IPS-20b (cell line): Measurements from ENCODE around the gene KLK6.

ENCODE experiments used
- H3K27ac ChIP-seq: one replicate; pipeline ENCODE4 v1.5.1; 2013; ENCODE audit warnings: low read length
- H3K27me3 ChIP-seq: 2 replicates; pipeline ENCODE4 v1.6.1; 2013; ENCODE audit warnings: mild to moderate bottlenecking, low read length, inconsistent platforms; ENCODE audit not compliant: insufficient read depth
- H3K36me3 ChIP-seq: 2 replicates; pipeline ENCODE4 v1.6.1; 2013; ENCODE audit warnings: low read depth, mild to moderate bottlenecking, inconsistent platforms, low read length, moderate library complexity; ENCODE audit not compliant: insufficient read depth
- H3K4me1 ChIP-seq: 2 replicates; pipeline ENCODE4 v1.6.1; 2013; ENCODE audit warnings: mild to moderate bottlenecking, control low read depth, inconsistent platforms, low read length, moderate library complexity; ENCODE audit not compliant: insufficient read depth
- H3K4me3 ChIP-seq: 2 replicates; pipeline ENCODE4 v1.5.1; 2013; ENCODE audit warnings: mild to moderate bottlenecking, low read length, inconsistent platforms
- H3K9ac ChIP-seq: 2 replicates; pipeline ENCODE4 v1.6.1; 2013; ENCODE audit warnings: low read depth, mild to moderate bottlenecking, inconsistent platforms, low read length, moderate library complexity
- H3K9me3 ChIP-seq: 2 replicates; pipeline ENCODE4 v1.6.1; 2013; ENCODE audit warnings: mild to moderate bottlenecking, low read depth, low read length, inconsistent platforms; ENCODE audit not compliant: insufficient read depth

KLK6 gene

GRCh38 chr19:50921426-50922316 lies 47.7 kb downstream of the KLK6 start:
- Histone ChIP-seq H3K36me3 (no peaks in the 10 kb centered on the region), H3K4me1 (peaks cover 7% of the 10 kb centered on the region; the same call in 1 of the 2 replicates), H3K27me3 (peaks cover 25% of the 10 kb centered on the region), H3K9ac (no peak overlapping the region), H3K27ac (no peak overlapping the region), H3K9me3 (no peaks in the 10 kb centered on the region), H3K4me3 (peak overlapping the region; percentile 6; the same call in 1 of the 2 replicates)

DNA sequence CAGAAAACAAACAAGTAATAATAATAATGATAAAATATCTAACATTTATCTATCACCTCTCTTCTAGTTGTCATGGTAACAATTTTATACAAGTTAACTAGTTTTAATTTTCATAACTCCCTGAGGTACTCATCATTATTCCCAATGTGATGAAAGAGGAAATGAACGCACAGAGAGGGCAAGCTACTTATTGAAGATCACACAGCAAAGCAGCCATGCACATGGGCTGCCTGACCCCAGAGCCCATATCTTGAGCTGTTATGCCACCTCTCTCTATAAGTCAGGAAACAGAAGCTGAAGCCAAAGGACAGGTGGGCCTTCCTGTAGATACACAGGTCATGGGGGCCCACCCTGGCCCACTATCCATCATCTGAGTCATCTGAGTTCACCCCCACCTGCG lies 53.3 kb downstream of the KLK6 start:
- peaks cover 52% of the 10 kb centered on the region for H3K27me3 ChIP-seq
- H3K27ac ChIP-seq, result no peak overlapping the region
- no peak overlapping the region for H3K4me3 ChIP-seq
- no peak overlapping the region for H3K9ac ChIP-seq
- no peaks in the 10 kb centered on the region for H3K4me1 ChIP-seq
- no peaks in the 10 kb centered on the region for H3K9me3 ChIP-seq
- no peaks in the 10 kb centered on the region for H3K36me3 ChIP-seq

DNA sequence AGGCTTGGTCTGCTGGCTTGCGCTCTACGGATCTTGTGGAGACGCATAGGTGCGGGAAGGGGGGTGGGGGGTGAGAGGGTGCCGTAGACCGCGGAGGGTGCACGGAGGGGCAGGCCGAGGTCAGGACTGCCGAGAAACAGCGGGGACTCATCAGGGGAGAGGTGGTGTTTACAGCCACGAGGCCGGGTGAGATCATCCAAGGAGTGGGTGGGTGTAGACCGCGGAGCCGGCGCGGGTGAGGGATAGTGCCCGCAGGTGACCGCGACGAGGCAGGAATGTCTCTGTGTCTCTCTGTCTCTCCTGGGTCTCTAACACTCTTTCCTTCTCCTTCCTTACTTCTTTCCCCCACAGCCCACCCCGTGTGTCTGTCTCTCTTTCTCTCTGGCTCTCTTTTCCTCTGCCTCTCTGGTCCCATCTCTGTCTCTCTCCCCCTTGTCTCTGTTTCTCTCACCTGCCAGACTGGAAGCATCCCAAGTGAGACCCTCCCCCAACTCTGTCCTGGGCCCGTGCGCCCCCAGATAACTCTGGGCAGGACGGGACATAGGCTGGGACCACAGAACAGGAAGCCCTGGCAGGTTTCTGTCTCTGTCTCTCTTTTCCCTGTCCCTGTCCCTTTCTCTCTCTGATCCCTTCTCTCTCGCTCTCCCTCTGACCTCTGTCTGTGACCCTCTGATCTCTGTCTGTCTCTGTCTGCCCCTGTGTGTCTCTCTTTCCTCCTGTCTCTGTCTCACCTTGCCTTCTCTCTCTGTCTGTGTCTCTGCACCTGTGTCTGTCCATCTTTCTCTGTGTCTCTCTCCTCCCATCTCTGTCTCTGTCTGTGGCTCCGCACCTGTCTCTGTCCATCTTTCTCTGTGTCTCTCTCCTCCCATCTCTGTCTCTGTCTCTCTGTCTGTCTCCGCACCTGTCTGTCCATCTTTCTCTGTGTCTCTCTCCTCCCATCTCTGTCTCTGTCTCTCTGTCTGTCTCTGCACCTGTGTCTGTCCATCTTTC lies 56.4 kb downstream of the KLK6 start:
- H3K36me3 ChIP-seq, result no peaks in the 10 kb centered on the region
- no peak overlapping the region for H3K27ac ChIP-seq
- H3K9me3 ChIP-seq, result peaks cover 3% of the 10 kb centered on the region; the same call in 1 of the 2 replicates
- peaks cover 60% of the 10 kb centered on the region for H3K27me3 ChIP-seq
- no peaks in the 10 kb centered on the region for H3K4me1 ChIP-seq
- no peak overlapping the region for H3K9ac ChIP-seq
- no peak overlapping the region; the same call in 1 of the 2 replicates for H3K4me3 ChIP-seq

DNA sequence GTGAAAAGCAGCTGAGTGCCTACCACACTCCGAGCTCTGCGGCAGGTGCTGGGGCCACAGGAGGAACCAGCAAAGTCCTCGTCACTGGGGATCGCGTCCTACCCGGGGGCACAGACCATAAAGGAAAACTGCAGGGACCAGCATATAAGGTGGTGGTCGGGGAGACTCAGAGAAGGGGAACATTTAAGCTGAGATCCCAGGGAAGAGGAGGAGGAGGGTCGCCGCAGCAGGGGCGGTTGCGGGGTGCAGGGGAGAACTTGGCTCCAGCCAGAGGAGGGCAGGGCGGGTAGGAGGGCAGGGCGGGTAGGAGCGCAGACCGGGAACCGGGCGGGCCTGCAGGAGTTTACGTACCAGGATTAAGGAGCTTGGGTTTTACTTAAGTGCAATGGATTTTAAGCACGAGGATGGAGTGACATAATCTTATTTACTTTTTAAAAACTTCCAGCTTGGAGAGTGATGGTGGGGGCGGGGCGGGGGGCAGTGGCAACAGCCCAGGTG lies 57.2 kb downstream of the KLK6 start:
- peaks cover 3% of the 10 kb centered on the region; the same call in 1 of the 2 replicates for H3K9me3 ChIP-seq
- no peak overlapping the region for H3K27ac ChIP-seq
- no peaks in the 10 kb centered on the region for H3K36me3 ChIP-seq
- H3K9ac ChIP-seq, result no peak overlapping the region
- H3K4me1 ChIP-seq, result no peaks in the 10 kb centered on the region
- peaks cover 65% of the 10 kb centered on the region for H3K27me3 ChIP-seq
- H3K4me3 ChIP-seq, result no peak overlapping the region

DNA sequence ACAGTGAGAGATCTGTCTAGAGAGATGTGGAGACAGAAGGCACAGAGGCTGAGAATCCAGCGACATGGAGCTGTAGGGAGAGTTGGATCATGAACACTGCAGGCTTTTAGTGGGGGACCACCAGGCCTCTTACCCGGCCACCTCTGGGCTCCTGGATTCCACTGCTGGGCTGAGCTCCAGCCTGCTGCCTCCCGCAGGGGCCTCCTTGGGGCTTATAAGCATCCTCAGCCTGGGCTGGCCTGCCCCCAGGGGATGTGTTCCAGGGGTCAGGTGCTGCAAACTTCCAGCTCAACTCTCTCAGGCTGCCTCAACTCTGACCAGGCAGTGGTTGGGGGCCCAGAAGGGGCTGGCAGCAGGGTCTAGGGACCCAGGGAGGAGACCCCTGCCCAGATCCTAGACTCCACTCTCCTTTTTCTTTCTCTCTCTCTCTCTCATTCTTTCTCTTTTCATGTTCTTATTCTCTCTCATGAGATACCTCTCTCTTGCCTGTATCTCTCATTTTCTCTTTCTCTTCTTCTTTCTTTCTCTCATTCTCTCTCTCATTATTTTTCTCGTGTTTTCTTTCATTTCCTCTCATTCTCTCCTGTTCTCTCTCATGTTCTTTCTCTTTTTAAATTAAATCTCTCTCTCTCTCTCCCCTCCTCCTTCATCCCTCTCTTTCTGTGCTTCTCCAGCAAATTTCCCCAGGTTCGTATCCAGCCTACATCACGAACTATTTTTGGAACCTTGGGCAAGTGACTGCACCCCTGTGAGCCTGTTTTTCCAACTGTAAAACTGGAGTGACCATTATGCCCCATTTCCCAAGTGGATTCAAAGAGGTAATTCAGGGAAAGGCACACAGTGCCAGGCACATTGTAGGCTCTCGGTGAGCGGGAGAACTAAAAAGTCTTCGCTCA lies 57.9 kb downstream of the KLK6 start, which contains the start of gene KLK4:
KLK4 (minus strand) TSS at position 190 of the 896 bp plus-strand sequence. CDS start 657 bp downstream, outside the sequence.
- no peak within 1 kb of the TSS; the same call in 1 of the 2 replicates for H3K4me3 ChIP-seq
- peaks cover 3% of the 10 kb centered on the region; the same call in 1 of the 2 replicates for H3K9me3 ChIP-seq
- H3K4me1 ChIP-seq, result no peaks in the 10 kb centered on the region
- peaks cover 65% of the 10 kb centered on the region for H3K27me3 ChIP-seq
- H3K27ac ChIP-seq, result no peak within 1 kb of the TSS
- H3K9ac ChIP-seq, result no peak within 1 kb of the TSS
- no peaks in the 10 kb centered on the region for H3K36me3 ChIP-seq

DNA sequence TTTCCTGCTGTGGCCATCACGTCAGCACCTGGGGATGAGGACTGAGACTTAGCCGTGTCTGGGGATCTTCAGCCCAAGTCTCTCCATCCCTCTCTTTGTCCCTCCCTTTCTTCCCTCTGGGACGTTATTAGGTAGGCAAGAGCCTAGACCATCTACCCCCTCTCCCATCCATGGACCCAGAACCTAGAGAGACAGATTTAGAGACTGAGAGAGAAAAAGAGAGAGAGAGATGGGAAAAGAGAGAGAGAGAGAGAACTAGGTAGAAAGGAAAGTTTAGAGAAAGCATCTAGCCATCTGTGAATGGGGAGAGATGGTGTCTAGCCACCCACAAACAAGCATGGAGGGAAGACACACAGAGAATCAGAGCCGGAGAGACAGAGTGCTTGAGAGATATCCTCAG lies 58.7 kb downstream of the KLK6 start:
- H3K9ac ChIP-seq, result no peak overlapping the region
- peaks cover 65% of the 10 kb centered on the region for H3K27me3 ChIP-seq
- peaks cover 3% of the 10 kb centered on the region; the same call in 1 of the 2 replicates for H3K9me3 ChIP-seq
- H3K27ac ChIP-seq, result no peak overlapping the region
- H3K4me1 ChIP-seq, result no peaks in the 10 kb centered on the region
- H3K36me3 ChIP-seq, result no peaks in the 10 kb centered on the region
- no peak overlapping the region for H3K4me3 ChIP-seq

- Histone ChIP-seq H3K36me3 (no peaks in the 10 kb centered on the region), H3K9ac (peak overlapping the region; percentile 54; the same call in 1 of the 2 replicates), H3K4me3 (peak overlapping the region; percentile 69), H3K4me1 (no peaks in the 10 kb centered on the region), H3K27me3 (peaks cover 61% of the 10 kb centered on the region), H3K9me3 (peaks cover 3% of the 10 kb centered on the region; the same call in 1 of the 2 replicates), H3K27ac (no peak overlapping the region)
These were observed 59.9 kb downstream of the KLK6 start for GRCh38 chr19:50909240-50910070.
